ENCODE measurements around the gene PLA2G4E.

The PLA2G4E gene

DNA sequence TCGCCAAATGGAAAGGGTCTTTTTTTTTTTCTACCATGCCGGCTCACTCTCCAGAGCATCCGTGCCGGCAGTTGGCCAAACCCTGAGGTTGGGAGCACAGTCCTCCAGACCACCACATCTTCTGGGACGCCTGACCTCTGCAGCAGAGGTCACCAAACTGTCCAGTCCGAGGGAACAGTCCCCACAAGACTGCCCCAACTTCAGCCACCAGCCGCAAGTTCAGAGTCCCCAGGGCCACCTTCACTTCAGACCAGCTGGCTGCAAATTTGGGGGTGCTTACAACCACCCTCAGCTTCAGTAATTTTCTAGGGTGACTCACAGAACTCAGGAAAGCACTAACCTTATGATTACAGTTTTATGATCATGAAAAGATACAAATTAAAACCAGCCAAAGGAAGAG, 44.6 kb upstream of the PLA2G4E start:
- H3K27ac ChIP-seq = no peak overlapping the region
- TF ChIP-seq ZFX (IDR thresholded peaks at IDR 0.05; ENCODE audit: borderline replicate concordance) (no peak), CTCF (IDR thresholded peaks at IDR 0.05) (no peak)

GRCh38 chr15:42065033-42065432, 44.2 kb upstream of the PLA2G4E start:
- H3K27ac ChIP-seq = no peak overlapping the region
- TF ChIP-seq ZFX (IDR thresholded peaks at IDR 0.05; ENCODE audit: borderline replicate concordance) (no peak), CTCF (IDR thresholded peaks at IDR 0.05) (no peak)

DNA sequence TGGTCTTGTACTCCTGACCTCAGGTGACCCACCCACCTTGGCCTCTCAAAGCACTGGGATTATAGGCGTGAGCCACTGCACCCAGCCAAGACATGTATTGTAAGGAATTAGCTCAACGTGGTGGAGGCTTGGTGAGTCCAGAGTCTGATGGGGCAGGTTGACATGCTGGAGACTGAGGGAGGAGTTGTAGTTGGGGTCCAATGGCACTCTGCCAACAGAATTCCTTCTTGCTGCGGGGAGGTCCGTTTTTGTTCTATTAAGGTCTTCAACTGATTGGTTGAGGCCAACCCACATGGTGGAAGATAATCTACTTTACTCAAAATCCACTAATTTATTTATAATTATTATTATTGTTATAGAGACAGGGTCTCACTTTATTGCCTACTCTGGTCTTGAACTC, 43.4 kb upstream of the PLA2G4E start:
- no peak for TF ChIP-seq CTCF (IDR thresholded peaks at IDR 0.05)
- no peak for TF ChIP-seq ZFX (IDR thresholded peaks at IDR 0.05; ENCODE audit: borderline replicate concordance)
- no peak overlapping the region for H3K27ac ChIP-seq

- no peak for TF ChIP-seq ZFX (IDR thresholded peaks at IDR 0.05; ENCODE audit: borderline replicate concordance)
- TF ChIP-seq CTCF (IDR thresholded peaks at IDR 0.05) = no peak
- H3K27ac ChIP-seq = no peak overlapping the region
Observed at GRCh38 chr15:42063122-42063848, 42.4 kb upstream of the PLA2G4E start.

- TF ChIP-seq CTCF (IDR thresholded peaks at IDR 0.05) = no peak
- TF ChIP-seq ZFX (IDR thresholded peaks at IDR 0.05; ENCODE audit: borderline replicate concordance) = no peak
Observed at GRCh38 chr15:42062284-42062806, 41.5 kb upstream of the PLA2G4E start.

DNA sequence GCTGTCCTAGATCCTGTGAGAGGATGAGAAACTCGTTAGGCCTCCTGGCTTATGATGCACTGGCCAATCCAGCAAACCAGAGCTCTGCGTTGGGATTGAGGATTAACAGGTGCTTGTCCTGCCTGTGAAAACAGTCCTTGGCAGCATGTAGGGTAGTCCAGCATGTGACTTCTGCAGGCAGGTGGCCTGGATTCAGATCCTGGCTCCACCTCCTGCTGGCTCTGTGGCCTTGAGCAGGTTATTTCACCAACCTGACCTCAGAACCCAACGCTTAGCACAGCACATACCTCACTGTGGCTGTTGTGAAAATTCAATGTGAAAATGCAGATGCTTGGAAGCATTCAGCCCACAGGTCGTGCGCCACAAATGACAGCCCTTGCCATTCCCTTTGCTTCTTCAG, 40.0 kb upstream of the PLA2G4E start:
- H3K27ac ChIP-seq = no peak overlapping the region
- no peak for TF ChIP-seq CTCF (IDR thresholded peaks at IDR 0.05)
- no peak for TF ChIP-seq ZFX (IDR thresholded peaks at IDR 0.05; ENCODE audit: borderline replicate concordance)

More at GRCh38 chr15:42062284-42062806, 41.5 kb upstream of the PLA2G4E start:
- no peak overlapping the region for H3K27ac ChIP-seq

DNA sequence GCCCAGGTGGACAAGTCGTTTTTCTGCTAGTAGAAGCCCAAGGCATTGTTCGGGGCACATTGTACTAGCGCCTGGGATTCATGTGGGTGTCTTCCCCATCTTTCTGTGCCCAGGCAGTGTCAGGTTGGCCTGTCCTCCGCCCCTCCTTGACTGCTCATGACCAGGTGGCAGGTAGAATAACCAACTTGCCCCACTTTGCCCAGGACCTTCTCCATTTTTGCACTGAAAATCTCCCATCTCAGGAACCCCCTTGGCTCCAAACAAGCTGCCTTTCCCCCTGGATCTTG, 39.6 kb upstream of the PLA2G4E start:
- TF ChIP-seq CTCF (IDR thresholded peaks at IDR 0.05) (no peak), ZFX (IDR thresholded peaks at IDR 0.05; ENCODE audit: borderline replicate concordance) (no peak)
- no peak overlapping the region for H3K27ac ChIP-seq

All from 22Rv1 (cell line).